ENCODE data around the gene UNC13D.
"Not testable (repeated sequence)": the region's sequence is repeated elsewhere in the genome, so short reads cannot be mapped to it uniquely, and the experiment has no call there.

UNC13D gene

GRCh38 chr17:75889454-75889853, 45.2 kb upstream of the UNC13D start:
- in situ Hi-C loops (cut with HindIII; ENCODE audit: low sequenced_read_pairs), result no loop called here
- no peak overlapping the region for H3K4me3 ChIP-seq (ENCODE audit: low read depth, low read length)
- no peak for DNase-seq (ENCODE audit: low read depth, low spot score)
- no peak for TF ChIP-seq CTCF (IDR thresholded peaks at IDR 0.05; ENCODE audit: low read depth, low read length)

GRCh38 chr17:75888484-75888883, 44.3 kb upstream of the UNC13D start:
- in situ Hi-C loops (cut with HindIII; ENCODE audit: low sequenced_read_pairs), result no loop called here
- no peak for TF ChIP-seq CTCF (IDR thresholded peaks at IDR 0.05; ENCODE audit: low read depth, low read length)
- DNase-seq (ENCODE audit: low read depth, low spot score), result no peak
- no peak overlapping the region for H3K4me3 ChIP-seq (ENCODE audit: low read depth, low read length)

GRCh38 chr17:75885860-75886259, 41.7 kb upstream of the UNC13D start:
- in situ Hi-C loops (cut with HindIII; ENCODE audit: low sequenced_read_pairs); DNase-seq (ENCODE audit: low read depth, low spot score); H3K4me3 ChIP-seq (ENCODE audit: low read depth, low read length): not testable (repeated sequence)

GRCh38 chr17:75885431-75885830, 41.2 kb upstream of the UNC13D start:
- TF ChIP-seq CTCF (IDR thresholded peaks at IDR 0.05; ENCODE audit: low read depth, low read length), result no peak
- H3K4me3 ChIP-seq (ENCODE audit: low read depth, low read length), result no peak overlapping the region
- DNase-seq (ENCODE audit: low read depth, low spot score), result no peak
- in situ Hi-C loops (cut with HindIII; ENCODE audit: low sequenced_read_pairs), result no loop called here

- no peak for DNase-seq (ENCODE audit: low read depth, low spot score)
- in situ Hi-C loops (cut with HindIII; ENCODE audit: low sequenced_read_pairs), result no loop called here
- H3K4me3 ChIP-seq (ENCODE audit: low read depth, low read length), result no peak overlapping the region
- TF ChIP-seq CTCF (IDR thresholded peaks at IDR 0.05; ENCODE audit: low read depth, low read length), result no peak
These were observed 37.7 kb upstream of the UNC13D start for GRCh38 chr17:75881678-75882454.

- no peak for TF ChIP-seq CTCF (IDR thresholded peaks at IDR 0.05; ENCODE audit: low read depth, low read length)
- no peak overlapping the region for H3K4me3 ChIP-seq (ENCODE audit: low read depth, low read length)
- in situ Hi-C loops (cut with HindIII; ENCODE audit: low sequenced_read_pairs), result no loop called here
- DNase-seq (ENCODE audit: low read depth, low spot score), result no peak
These were observed 36.1 kb upstream of the UNC13D start for GRCh38 chr17:75880266-75880665.

- peak; percentile 56 for DNase-seq (ENCODE audit: low read depth, low spot score)
- peak within 1 kb of the TSS; percentile 63 for H3K4me3 ChIP-seq (ENCODE audit: low read depth, low read length)
- peak; percentile 28 for TF ChIP-seq CTCF (IDR thresholded peaks at IDR 0.05; ENCODE audit: low read depth, low read length)
- in situ Hi-C loops (cut with HindIII; ENCODE audit: low sequenced_read_pairs), result no loop called here
These were observed 34.2 kb upstream of the UNC13D start, which contains the start of gene TRIM47 for GRCh38 chr17:75878174-75878998. TRIM47 (minus strand) TSS chr17:75878581; CDS start chr17:75878548, 33 bp downstream.

All from astrocyte of the spinal cord (primary cell).